ENCODE data around the gene MRPL21. TPM values are rescaled to one million over a fixed set of nuclear protein-coding genes. Genes with fewer than 3 reads are reported as not detected.

Gene MRPL21
- total RNA-seq, 1 experiment from 2014 or later = 82.3 TPM

DNA sequence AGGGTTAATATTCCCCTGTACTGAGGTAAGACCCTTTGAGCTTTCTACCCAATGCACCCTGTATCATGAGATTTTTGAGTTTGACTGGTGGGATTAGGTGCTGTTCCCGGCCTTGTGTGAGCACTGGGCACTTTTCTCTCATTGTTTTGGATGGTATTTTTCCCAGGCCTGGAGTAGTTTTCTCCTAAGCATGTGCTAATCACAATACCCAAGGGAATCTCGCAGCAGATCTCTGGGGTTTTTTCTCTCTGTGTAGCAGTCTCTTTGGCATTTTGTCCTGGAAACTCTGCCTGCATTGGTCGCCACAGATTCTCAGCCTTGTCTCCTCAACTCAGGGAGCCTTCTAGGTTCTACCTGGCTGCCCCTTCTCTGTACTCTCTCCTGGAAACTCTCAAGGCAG is 20.0 kb upstream of the MRPL21 start:
- peaks cover 83% of the 10 kb centered on the region for H3K36me3 Mint-ChIP-seq
- DNase-seq (ENCODE audit: low spot score) (no peak), ATAC-seq (no peak)
- no peaks in the 10 kb centered on the region for H3K4me1 Mint-ChIP-seq
- H3K27me3 Mint-ChIP-seq (ENCODE audit: low read depth) = no peaks in the 10 kb centered on the region
- H3K9me3 Mint-ChIP-seq = peaks cover 18% of the 10 kb centered on the region
- H3K4me3 Mint-ChIP-seq = no peak overlapping the region
- ChIA-PET CTCF (no interaction called here), POLR2A (no interaction called here)
- no peak overlapping the region for H3K27ac Mint-ChIP-seq
- no peak for TF ChIP-seq TEAD1 (CRISPR knock-in tag; IDR thresholded peaks at IDR 0.05)
- TF ChIP-seq, protein P1, sequence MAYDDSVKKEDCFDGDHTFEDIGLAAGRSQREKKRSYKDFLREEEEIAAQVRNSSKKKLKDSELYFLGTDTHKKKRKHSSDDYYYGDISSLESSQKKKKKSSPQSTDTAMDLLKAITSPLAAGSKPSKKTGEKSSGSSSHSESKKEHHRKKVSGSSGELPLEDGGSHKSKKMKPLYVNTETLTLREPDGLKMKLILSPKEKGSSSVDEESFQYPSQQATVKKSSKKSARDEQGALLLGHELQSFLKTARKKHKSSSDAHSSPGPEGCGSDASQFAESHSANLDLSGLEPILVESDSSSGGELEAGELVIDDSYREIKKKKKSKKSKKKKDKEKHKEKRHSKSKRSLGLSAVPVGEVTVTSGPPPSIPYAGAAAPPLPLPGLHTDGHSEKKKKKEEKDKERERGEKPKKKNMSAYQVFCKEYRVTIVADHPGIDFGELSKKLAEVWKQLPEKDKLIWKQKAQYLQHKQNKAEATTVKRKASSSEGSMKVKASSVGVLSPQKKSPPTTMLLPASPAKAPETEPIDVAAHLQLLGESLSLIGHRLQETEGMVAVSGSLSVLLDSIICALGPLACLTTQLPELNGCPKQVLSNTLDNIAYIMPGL (CRISPR knock-in tag; IDR thresholded peaks at IDR 0.05) = no peak
- TF ChIP-seq, protein P2, sequence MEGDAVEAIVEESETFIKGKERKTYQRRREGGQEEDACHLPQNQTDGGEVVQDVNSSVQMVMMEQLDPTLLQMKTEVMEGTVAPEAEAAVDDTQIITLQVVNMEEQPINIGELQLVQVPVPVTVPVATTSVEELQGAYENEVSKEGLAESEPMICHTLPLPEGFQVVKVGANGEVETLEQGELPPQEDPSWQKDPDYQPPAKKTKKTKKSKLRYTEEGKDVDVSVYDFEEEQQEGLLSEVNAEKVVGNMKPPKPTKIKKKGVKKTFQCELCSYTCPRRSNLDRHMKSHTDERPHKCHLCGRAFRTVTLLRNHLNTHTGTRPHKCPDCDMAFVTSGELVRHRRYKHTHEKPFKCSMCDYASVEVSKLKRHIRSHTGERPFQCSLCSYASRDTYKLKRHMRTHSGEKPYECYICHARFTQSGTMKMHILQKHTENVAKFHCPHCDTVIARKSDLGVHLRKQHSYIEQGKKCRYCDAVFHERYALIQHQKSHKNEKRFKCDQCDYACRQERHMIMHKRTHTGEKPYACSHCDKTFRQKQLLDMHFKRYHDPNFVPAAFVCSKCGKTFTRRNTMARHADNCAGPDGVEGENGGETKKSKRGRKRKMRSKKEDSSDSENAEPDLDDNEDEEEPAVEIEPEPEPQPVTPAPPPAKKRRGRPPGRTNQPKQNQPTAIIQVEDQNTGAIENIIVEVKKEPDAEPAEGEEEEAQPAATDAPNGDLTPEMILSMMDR (IDR thresholded peaks at IDR 0.05) = no peak
- TF ChIP-seq, protein P3, sequence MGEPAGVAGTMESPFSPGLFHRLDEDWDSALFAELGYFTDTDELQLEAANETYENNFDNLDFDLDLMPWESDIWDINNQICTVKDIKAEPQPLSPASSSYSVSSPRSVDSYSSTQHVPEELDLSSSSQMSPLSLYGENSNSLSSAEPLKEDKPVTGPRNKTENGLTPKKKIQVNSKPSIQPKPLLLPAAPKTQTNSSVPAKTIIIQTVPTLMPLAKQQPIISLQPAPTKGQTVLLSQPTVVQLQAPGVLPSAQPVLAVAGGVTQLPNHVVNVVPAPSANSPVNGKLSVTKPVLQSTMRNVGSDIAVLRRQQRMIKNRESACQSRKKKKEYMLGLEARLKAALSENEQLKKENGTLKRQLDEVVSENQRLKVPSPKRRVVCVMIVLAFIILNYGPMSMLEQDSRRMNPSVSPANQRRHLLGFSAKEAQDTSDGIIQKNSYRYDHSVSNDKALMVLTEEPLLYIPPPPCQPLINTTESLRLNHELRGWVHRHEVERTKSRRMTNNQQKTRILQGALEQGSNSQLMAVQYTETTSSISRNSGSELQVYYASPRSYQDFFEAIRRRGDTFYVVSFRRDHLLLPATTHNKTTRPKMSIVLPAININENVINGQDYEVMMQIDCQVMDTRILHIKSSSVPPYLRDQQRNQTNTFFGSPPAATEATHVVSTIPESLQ (CRISPR knock-in tag; IDR thresholded peaks at IDR 0.05) = no peak
- TF ChIP-seq ZNF121 (CRISPR knock-in tag; IDR thresholded peaks at IDR 0.05) = no peak
- TF ChIP-seq, protein P4, sequence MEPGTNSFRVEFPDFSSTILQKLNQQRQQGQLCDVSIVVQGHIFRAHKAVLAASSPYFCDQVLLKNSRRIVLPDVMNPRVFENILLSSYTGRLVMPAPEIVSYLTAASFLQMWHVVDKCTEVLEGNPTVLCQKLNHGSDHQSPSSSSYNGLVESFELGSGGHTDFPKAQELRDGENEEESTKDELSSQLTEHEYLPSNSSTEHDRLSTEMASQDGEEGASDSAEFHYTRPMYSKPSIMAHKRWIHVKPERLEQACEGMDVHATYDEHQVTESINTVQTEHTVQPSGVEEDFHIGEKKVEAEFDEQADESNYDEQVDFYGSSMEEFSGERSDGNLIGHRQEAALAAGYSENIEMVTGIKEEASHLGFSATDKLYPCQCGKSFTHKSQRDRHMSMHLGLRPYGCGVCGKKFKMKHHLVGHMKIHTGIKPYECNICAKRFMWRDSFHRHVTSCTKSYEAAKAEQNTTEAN (CRISPR knock-in tag; IDR thresholded peaks at IDR 0.05) = no peak
- TF ChIP-seq, protein P5, sequence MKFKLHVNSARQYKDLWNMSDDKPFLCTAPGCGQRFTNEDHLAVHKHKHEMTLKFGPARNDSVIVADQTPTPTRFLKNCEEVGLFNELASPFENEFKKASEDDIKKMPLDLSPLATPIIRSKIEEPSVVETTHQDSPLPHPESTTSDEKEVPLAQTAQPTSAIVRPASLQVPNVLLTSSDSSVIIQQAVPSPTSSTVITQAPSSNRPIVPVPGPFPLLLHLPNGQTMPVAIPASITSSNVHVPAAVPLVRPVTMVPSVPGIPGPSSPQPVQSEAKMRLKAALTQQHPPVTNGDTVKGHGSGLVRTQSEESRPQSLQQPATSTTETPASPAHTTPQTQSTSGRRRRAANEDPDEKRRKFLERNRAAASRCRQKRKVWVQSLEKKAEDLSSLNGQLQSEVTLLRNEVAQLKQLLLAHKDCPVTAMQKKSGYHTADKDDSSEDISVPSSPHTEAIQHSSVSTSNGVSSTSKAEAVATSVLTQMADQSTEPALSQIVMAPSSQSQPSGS (CRISPR knock-in tag; IDR thresholded peaks at IDR 0.05; ENCODE audit: borderline replicate concordance, low read depth) = no peak
- TF ChIP-seq, protein P6, sequence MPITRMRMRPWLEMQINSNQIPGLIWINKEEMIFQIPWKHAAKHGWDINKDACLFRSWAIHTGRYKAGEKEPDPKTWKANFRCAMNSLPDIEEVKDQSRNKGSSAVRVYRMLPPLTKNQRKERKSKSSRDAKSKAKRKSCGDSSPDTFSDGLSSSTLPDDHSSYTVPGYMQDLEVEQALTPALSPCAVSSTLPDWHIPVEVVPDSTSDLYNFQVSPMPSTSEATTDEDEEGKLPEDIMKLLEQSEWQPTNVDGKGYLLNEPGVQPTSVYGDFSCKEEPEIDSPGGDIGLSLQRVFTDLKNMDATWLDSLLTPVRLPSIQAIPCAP (CRISPR knock-in tag; IDR thresholded peaks at IDR 0.05) = no peak
- no peak for TF ChIP-seq CREM (CRISPR knock-in tag; IDR thresholded peaks at IDR 0.05)
- TF ChIP-seq, protein P7, sequence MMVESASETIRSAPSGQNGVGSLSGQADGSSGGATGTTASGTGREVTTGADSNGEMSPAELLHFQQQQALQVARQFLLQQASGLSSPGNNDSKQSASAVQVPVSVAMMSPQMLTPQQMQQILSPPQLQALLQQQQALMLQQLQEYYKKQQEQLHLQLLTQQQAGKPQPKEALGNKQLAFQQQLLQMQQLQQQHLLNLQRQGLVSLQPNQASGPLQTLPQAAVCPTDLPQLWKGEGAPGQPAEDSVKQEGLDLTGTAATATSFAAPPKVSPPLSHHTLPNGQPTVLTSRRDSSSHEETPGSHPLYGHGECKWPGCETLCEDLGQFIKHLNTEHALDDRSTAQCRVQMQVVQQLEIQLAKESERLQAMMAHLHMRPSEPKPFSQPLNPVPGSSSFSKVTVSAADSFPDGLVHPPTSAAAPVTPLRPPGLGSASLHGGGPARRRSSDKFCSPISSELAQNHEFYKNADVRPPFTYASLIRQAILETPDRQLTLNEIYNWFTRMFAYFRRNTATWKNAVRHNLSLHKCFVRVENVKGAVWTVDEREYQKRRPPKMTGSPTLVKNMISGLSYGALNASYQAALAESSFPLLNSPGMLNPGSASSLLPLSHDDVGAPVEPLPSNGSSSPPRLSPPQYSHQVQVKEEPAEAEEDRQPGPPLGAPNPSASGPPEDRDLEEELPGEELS (CRISPR knock-in tag; IDR thresholded peaks at IDR 0.05) = no peak
- TF ChIP-seq RELA (CRISPR knock-in tag; IDR thresholded peaks at IDR 0.05; ENCODE audit: borderline replicate concordance) = no peak
- no peak for TF ChIP-seq NFYB (CRISPR knock-in tag; conservative IDR thresholded peaks at IDR 0.05; ENCODE audit: low read depth)
- TF ChIP-seq ZNF317 (CRISPR knock-in tag; IDR thresholded peaks at IDR 0.05; ENCODE audit: borderline replicate concordance, low read depth) = no peak
- no peak for TF ChIP-seq OVOL2 (CRISPR knock-in tag; IDR thresholded peaks at IDR 0.05; ENCODE audit: borderline replicate concordance)
- TF ChIP-seq ZNF263 (CRISPR knock-in tag; IDR thresholded peaks at IDR 0.05; ENCODE audit: low read depth) = no peak
- TF ChIP-seq ZNF219 (CRISPR knock-in tag; IDR thresholded peaks at IDR 0.05; ENCODE audit: borderline replicate concordance) = no peak
